H1 (cell line): Measurements from ENCODE around the gene ASPA. TPM values are rescaled to one million over a fixed set of nuclear protein-coding genes. Genes with fewer than 3 reads are reported as not detected.

ENCODE experiments used
- CTCF ChIA-PET: fragments of 300-600 bp; sonication (Branson Sonifier 250); formaldehyde crosslinking; loops from one replicate; lab custom pipeline; 2021; ENCODE audit not compliant: partially characterized antibody; lab: Charles Lee
- POLR2A ChIA-PET: fragments of 300-600 bp; sonication (Branson Sonifier 250); formaldehyde crosslinking; loops from one replicate; lab custom pipeline; 2021; ENCODE audit warnings: inconsistent platforms; ENCODE audit not compliant: partially characterized antibody; lab: Charles Lee
- DNase-seq, 2 experiments: peaks; one replicate each; pipeline versions ENCODE4 v3.0.0 to v3.0.0-alpha.2; 2010 to 2022; ENCODE audit warnings: low spot score in 2 of 2, low read depth in 1 of 2, mixed read lengths in 1 of 2
- FAIRE-seq: peaks from 2 replicates; lab custom pipeline; 2011; peaks lifted over from hg19 to GRCh38; lab: Jason Lieb, UNC
- H2AFZ ChIP-seq: 2 replicates; pipeline ENCODE4 v1.8.1; 2012; ENCODE audit warnings: low read length, inconsistent platforms
- H2AK5ac ChIP-seq: 2 replicates; pipeline ENCODE4 v1.6.1; 2013; ENCODE audit warnings: low read depth, low read length
- H2BK120ac ChIP-seq: replicated peaks from 2 replicates; pipeline ENCODE3; 2013; ENCODE audit warnings: low read depth, low read length, inconsistent platforms
- H2BK12ac ChIP-seq: 2 replicates; pipeline ENCODE4 v1.6.1; 2013; ENCODE audit warnings: low read depth, low read length
- H2BK15ac ChIP-seq: 2 replicates; pipeline ENCODE4 v1.6.1; 2013; ENCODE audit warnings: low read length
- H2BK20ac ChIP-seq: 2 replicates; pipeline ENCODE4 v1.6.1; 2013; ENCODE audit warnings: low read length
- H2BK5ac ChIP-seq: 2 replicates; pipeline ENCODE4 v1.6.1; 2013; ENCODE audit warnings: low read depth, low read length
- H3K14ac ChIP-seq: 2 replicates; pipeline ENCODE4 v1.6.1; 2013; ENCODE audit warnings: inconsistent platforms; ENCODE audit not compliant: insufficient read length
- H3K18ac ChIP-seq: 2 replicates; pipeline ENCODE4 v1.6.1; 2013; ENCODE audit warnings: low read length; ENCODE audit errors: extremely low read depth
- H3K23ac ChIP-seq: 2 replicates; pipeline ENCODE4 v1.6.1; 2013; ENCODE audit warnings: inconsistent platforms; ENCODE audit not compliant: insufficient read length
- H3K23me2 ChIP-seq: 2 replicates; pipeline ENCODE4 v1.6.1; 2013; ENCODE audit warnings: low read depth, low read length
- H3K27ac ChIP-seq: 2 replicates; pipeline ENCODE4 v1.6.1; 2011; ENCODE audit warnings: low read depth, low read length, inconsistent platforms
- H3K27me3 ChIP-seq, 4 experiments: replicated peaks in 1 of 4; 1 replicate in 1 of 4; 2 replicates in 3 of 4; pipeline versions ENCODE4 v1.6.1 to v1.8.1; 2011 to 2013; ENCODE audit warnings: low read length in 3 of 4, mild to moderate bottlenecking in 3 of 4, inconsistent platforms in 2 of 4, mixed read lengths in 2 of 4, moderate library complexity in 1 of 4; ENCODE audit not compliant: control insufficient read depth in 3 of 4, insufficient read depth in 3 of 4; ENCODE audit errors: extremely low read depth in 1 of 4
- H3K36me3 ChIP-seq, 4 experiments: 2 replicates each; pipeline versions ENCODE4 v1.6.1 to v1.8.1; 2011 to 2013; ENCODE audit warnings: mild to moderate bottlenecking in 4 of 4, low read length in 3 of 4, moderate library complexity in 2 of 4, control low read depth in 1 of 4, inconsistent platforms in 1 of 4; ENCODE audit not compliant: insufficient read depth in 4 of 4, control insufficient read depth in 2 of 4
- H3K4ac ChIP-seq: replicated peaks from 2 replicates; pipeline ENCODE3; 2013; ENCODE audit warnings: low read length, low read depth, mixed read lengths, inconsistent platforms; ENCODE audit not compliant: insufficient read length
- H3K4me1 ChIP-seq, 4 experiments: replicated peaks in 1 of 4; 1 replicate in 1 of 4; 2 replicates in 3 of 4; pipeline versions ENCODE4 v1.6.1 to v1.8.1; 2011 to 2013; ENCODE audit warnings: low read length in 3 of 4, inconsistent platforms in 2 of 4, mixed read lengths in 1 of 4; ENCODE audit not compliant: insufficient read depth in 4 of 4, control insufficient read depth in 3 of 4
- H3K4me2 ChIP-seq, 2 experiments: 2 replicates each; pipeline versions ENCODE4 v1.6.1 to v1.8.1; 2011 to 2013; ENCODE audit warnings: low read depth in 2 of 2, low read length in 2 of 2, control low read depth in 1 of 2, inconsistent platforms in 1 of 2, mild to moderate bottlenecking in 1 of 2; ENCODE audit not compliant: insufficient read depth in 1 of 2
- H3K4me3 ChIP-seq, 4 experiments: fragments of 200-600, 300-600 bp in 1 of 4; sonication (generic), shearing (Covaris generic), sonication (Bioruptor Twin) in 1 of 4; 2 replicates each; pipeline versions ENCODE4 v1.5.1 to v1.8.1; 2011 to 2016; ENCODE audit warnings: low read length in 4 of 4, low read depth in 3 of 4, control low read depth in 2 of 4, inconsistent platforms in 2 of 4, mild to moderate bottlenecking in 2 of 4, mixed read lengths in 1 of 4, moderate library complexity in 1 of 4; ENCODE audit not compliant: insufficient read depth in 2 of 4; ENCODE audit errors: extremely low read depth in 1 of 4
- H3K56ac ChIP-seq: replicated peaks from 2 replicates; pipeline ENCODE3; 2013; ENCODE audit warnings: low read depth, mild to moderate bottlenecking, mixed read lengths, low read length, inconsistent platforms; ENCODE audit not compliant: insufficient read length
- H3K79me1 ChIP-seq: 2 replicates; pipeline ENCODE4 v1.6.1; 2013; ENCODE audit warnings: low read depth, low read length, control low read depth
- H3K79me2 ChIP-seq, 2 experiments: 2 replicates each; pipeline versions ENCODE4 v1.6.1 to v1.8.1; 2012 to 2013; ENCODE audit warnings: low read length in 2 of 2, mild to moderate bottlenecking in 2 of 2, inconsistent platforms in 1 of 2; ENCODE audit not compliant: insufficient read depth in 2 of 2, control insufficient read depth in 1 of 2
- H3K9ac ChIP-seq, 4 experiments: replicated peaks in 1 of 4; 1 replicate in 1 of 4; 2 replicates in 3 of 4; pipeline versions ENCODE4 v1.6.1 to v1.8.1; 2011 to 2013; ENCODE audit warnings: low read depth in 3 of 4, low read length in 3 of 4, control low read depth in 2 of 4, mild to moderate bottlenecking in 2 of 4, moderate library complexity in 2 of 4, inconsistent platforms in 1 of 4; ENCODE audit errors: extremely low read depth in 1 of 4
- H3K9me3 ChIP-seq, 2 experiments: 2 replicates each; pipeline versions ENCODE4 v1.6.1 to v1.8.1; 2012 to 2013; ENCODE audit warnings: mild to moderate bottlenecking in 2 of 2, moderate library complexity in 2 of 2, control low read depth in 1 of 2, inconsistent platforms in 1 of 2, low read depth in 1 of 2, low read length in 1 of 2, mixed read lengths in 1 of 2; ENCODE audit not compliant: insufficient read depth in 2 of 2
- H4K20me1 ChIP-seq, 2 experiments: replicated peaks in 1 of 2; 2 replicates each; pipeline versions ENCODE3 to v1.8.1; 2011 to 2013; ENCODE audit warnings: inconsistent platforms in 2 of 2, low read length in 2 of 2, mild to moderate bottlenecking in 1 of 2; ENCODE audit not compliant: insufficient read depth in 2 of 2, control insufficient read depth in 1 of 2
- H4K5ac ChIP-seq: 2 replicates; pipeline ENCODE4 v1.6.1; 2013; ENCODE audit warnings: low read length, low read depth, mixed read lengths, inconsistent platforms; ENCODE audit not compliant: insufficient read length
- H4K8ac ChIP-seq: 2 replicates; pipeline ENCODE4 v1.8.0; 2013; ENCODE audit warnings: mild to moderate bottlenecking, moderate library complexity, low read length, inconsistent platforms; ENCODE audit not compliant: insufficient read depth; ENCODE audit errors: extremely low read depth
- H4K91ac ChIP-seq: replicated peaks from 2 replicates; pipeline ENCODE3; 2013; ENCODE audit warnings: low read length, mixed read lengths, inconsistent platforms; ENCODE audit not compliant: insufficient read length
- CBX8 ChIP-seq: fragments of 300-800, 300-1000 bp; sonication (generic); IDR thresholded peaks from 2 replicates; pipeline ENCODE4 v1.7.1; 2016; ENCODE audit warnings: low read depth, low read length, borderline replicate concordance
- CTBP2 ChIP-seq: IDR thresholded peaks from 2 replicates; pipeline ENCODE4 v1.7.0; 2011; ENCODE audit warnings: borderline replicate concordance, mild to moderate bottlenecking, moderate library complexity, mixed read lengths, low read length; ENCODE audit not compliant: insufficient read depth, insufficient read length
- NANOG ChIP-seq: IDR thresholded peaks from 2 replicates; pipeline ENCODE4 v1.6.1; 2011; ENCODE audit warnings: low read length, low read depth, mild to moderate bottlenecking, inconsistent platforms; ENCODE audit not compliant: insufficient read depth, poor library complexity, severe bottlenecking
- SP1 ChIP-seq: IDR thresholded peaks from 2 replicates; pipeline ENCODE4 v1.6.1; 2011; ENCODE audit warnings: low read depth, low read length
- SP2 ChIP-seq: IDR thresholded peaks from 2 replicates; pipeline ENCODE4 v1.6.1; 2012; ENCODE audit warnings: mild to moderate bottlenecking, low read length, inconsistent platforms
- YY1 ChIP-seq: IDR thresholded peaks from 2 replicates; pipeline ENCODE4 v1.6.1; 2011; ENCODE audit warnings: low read depth, mild to moderate bottlenecking, low read length
- WGBS, 2 experiments: shearing (Covaris generic) in 1 of 2; methylation state at CpG; one replicate each; pipeline versions ENCODE4 v1.1.6 to v1.1.7; 2013 to 2015; ENCODE audit warnings: low lambda C conversion rate in 2 of 2, mixed read lengths in 2 of 2, inconsistent platforms in 1 of 2, low coverage in 1 of 2, missing lambda C conversion rate in 1 of 2; ENCODE audit not compliant: insufficient replicate concordance in 2 of 2, insufficient coverage in 1 of 2, insufficient read length in 1 of 2; ENCODE audit errors: extremely low coverage in 1 of 2, missing lambda C conversion rate in 1 of 2; 5-methylcytosine and 5-hydroxymethylcytosine counted together
- polyA plus RNA-seq, 7 experiments: library from polyadenylated mRNA; depleted of rRNA in 3 of 7; stranded (reverse) in 5 of 7; unstranded in 2 of 7; fragments of >200 nt in 5 of 7; fragments of 200-250 nt in 2 of 7; gene quantifications; 1 replicate in 5 of 7; 2 replicates in 1 of 7; 4 replicates in 1 of 7; pipeline versions ENCODE4 v1.2.1 to v1.2.3, GENCODE V29; 2011 to 2013; ENCODE audit warnings: missing spikeins in 2 of 7, mixed read lengths in 2 of 7
- total RNA-seq: library from RNA; stranded (reverse); fragmentation: NEBNext Ultra II Directional; extraction: Animal tissue kit (Norgen Biotek cat#: 25700); gene quantifications from 2 replicates; pipeline ENCODE4 v1.2.1, GENCODE V29; 2021
- TF ChIP-seq, protein P1 (sequence below): IDR thresholded peaks from 2 replicates; pipeline ENCODE4 v1.6.1; 2012; ENCODE audit warnings: inconsistent platforms
- TF ChIP-seq, protein P2 (sequence below): IDR thresholded peaks from 2 replicates; pipeline ENCODE4 v1.6.1; 2012; ENCODE audit warnings: inconsistent platforms

ASPA gene
- total and polyA plus RNA-seq, 2 of the 8 experiments (the other 6 are each of a cell fraction or from before 2014, with no cell fraction given): 0.03 TPM; not detected in 1

DNA sequence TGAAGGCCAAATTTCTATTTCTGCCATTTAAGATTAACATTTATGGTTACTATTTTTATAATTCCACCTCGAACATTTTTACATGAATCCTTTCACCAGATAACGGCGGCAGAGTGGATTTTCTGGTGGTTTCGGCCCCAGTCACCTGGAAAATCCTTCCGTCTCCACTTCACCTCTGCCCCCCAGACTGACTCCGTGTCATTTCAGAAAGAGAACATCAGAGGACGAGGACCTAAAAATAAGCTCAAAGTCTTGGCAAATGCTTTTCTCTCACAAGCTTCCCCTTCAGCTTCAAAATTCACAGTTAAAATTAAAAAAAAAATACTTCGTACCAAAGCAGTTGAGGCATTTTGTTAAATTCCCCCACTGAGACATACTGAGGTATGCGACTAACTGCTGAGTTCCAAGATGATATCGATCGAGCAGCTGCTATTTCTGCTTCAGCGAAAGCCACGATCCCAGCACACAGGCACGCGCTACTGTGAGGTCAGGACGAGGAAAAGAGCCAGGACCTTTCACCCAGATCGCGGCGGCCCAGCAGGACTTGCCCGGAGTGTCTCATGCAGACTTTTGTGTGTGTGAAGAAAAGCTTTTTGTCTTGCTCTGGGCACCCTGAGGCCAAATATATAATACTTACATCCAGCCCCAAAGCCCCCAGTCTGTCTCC lies 36.8 kb downstream of the ASPA start:
- Histone ChIP-seq H4K91ac (no peak overlapping the region), H3K27me3 (no peaks in the 10 kb centered on the region; a peak in 2 of 7 replicates), H2BK12ac (no peak overlapping the region), H4K8ac (no peak overlapping the region), H3K79me2 (no peaks in the 10 kb centered on the region), H3K23ac (no peak overlapping the region), H3K4me1 (peaks cover 9 to 22% (median 14%) of the 10 kb centered on the region in 4 experiments), H3K36me3 (no peaks in the 10 kb centered on the region), H2BK5ac (no peak overlapping the region), H2BK120ac (no peak overlapping the region), H2BK20ac (0 out of 2 replicates have a peak overlapping the region, but pooled peaks have one; percentile 23), H3K4me3 (no peak overlapping the region), H3K23me2 (no peaks in the 10 kb centered on the region), H2BK15ac (no peak overlapping the region), H3K9me3 (no peaks in the 10 kb centered on the region), H3K4ac (no peak overlapping the region), H3K56ac (no peak overlapping the region), H3K14ac (no peak overlapping the region), H4K5ac (no peak overlapping the region), H4K20me1 (no peaks in the 10 kb centered on the region), H2AFZ (no peak overlapping the region), H3K79me1 (no peaks in the 10 kb centered on the region), H3K27ac (no peak overlapping the region), H2AK5ac (no peak overlapping the region), H3K4me2 (peak overlapping the region; percentile 3 to 50; a peak in 3 of 4 replicates)
- WGBS, 2 experiments: 48% methylated on average over 20 of the region's 20 CpGs; no CpG with 5 or more reads in 1 of the 2 experiments
- POLR2A ChIA-PET: interaction anchor here (0.6 to 0.8 kb wide), 2 partner anchors 12 to 463 kb away, joined by 3 to 4 read pairs; no protein-coding TSS in a partner anchor
- DNase-seq: no peak
- FAIRE-seq: peak; percentile 39
- TF ChIP-seq CTBP2: no peak
- TF ChIP-seq, protein P1, sequence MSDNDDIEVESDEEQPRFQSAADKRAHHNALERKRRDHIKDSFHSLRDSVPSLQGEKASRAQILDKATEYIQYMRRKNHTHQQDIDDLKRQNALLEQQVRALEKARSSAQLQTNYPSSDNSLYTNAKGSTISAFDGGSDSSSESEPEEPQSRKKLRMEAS: peak; percentile 85
- no peak for TF ChIP-seq YY1
- TF ChIP-seq NANOG: no peak
- no peak for TF ChIP-seq CBX8
- TF ChIP-seq, protein P2, sequence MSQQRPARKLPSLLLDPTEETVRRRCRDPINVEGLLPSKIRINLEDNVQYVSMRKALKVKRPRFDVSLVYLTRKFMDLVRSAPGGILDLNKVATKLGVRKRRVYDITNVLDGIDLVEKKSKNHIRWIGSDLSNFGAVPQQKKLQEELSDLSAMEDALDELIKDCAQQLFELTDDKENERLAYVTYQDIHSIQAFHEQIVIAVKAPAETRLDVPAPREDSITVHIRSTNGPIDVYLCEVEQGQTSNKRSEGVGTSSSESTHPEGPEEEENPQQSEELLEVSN: peak; percentile 73
- TF ChIP-seq SP1: no peak
- no peak for TF ChIP-seq SP2
- TF ChIP-seq, all 59 proteins: peak for 2
- no peak overlapping the region for H3K9ac ChIP-seq
- H3K18ac ChIP-seq: peak overlapping the region; percentile 32; the same call in 1 of the 2 replicates
- CTCF ChIA-PET: interaction anchor here (1.0 to 1.1 kb wide), 2 partner anchors 23 to 170 kb away, joined by 3 to 4 read pairs; no protein-coding TSS in a partner anchor
